ENCODE data around the gene PHACTR1.

Gene PHACTR1

GRCh38 chr6:13181393-13181792 lies 464.8 kb downstream of the PHACTR1 start:
- no peaks in the 10 kb centered on the region for H4K20me1 ChIP-seq (ENCODE audit: insufficient read depth, low read length)
- H3K4me3 ChIP-seq (ENCODE audit: low read depth, low read length, poor library complexity, severe bottlenecking): no peak overlapping the region
- H3K9me2 ChIP-seq (ENCODE audit: low read depth, low read length): no peaks in the 10 kb centered on the region
- TF ChIP-seq EZH2 (IDR thresholded peaks at IDR 0.05; ENCODE audit: borderline replicate concordance, low read length): no peak
- TF ChIP-seq, protein P1, sequence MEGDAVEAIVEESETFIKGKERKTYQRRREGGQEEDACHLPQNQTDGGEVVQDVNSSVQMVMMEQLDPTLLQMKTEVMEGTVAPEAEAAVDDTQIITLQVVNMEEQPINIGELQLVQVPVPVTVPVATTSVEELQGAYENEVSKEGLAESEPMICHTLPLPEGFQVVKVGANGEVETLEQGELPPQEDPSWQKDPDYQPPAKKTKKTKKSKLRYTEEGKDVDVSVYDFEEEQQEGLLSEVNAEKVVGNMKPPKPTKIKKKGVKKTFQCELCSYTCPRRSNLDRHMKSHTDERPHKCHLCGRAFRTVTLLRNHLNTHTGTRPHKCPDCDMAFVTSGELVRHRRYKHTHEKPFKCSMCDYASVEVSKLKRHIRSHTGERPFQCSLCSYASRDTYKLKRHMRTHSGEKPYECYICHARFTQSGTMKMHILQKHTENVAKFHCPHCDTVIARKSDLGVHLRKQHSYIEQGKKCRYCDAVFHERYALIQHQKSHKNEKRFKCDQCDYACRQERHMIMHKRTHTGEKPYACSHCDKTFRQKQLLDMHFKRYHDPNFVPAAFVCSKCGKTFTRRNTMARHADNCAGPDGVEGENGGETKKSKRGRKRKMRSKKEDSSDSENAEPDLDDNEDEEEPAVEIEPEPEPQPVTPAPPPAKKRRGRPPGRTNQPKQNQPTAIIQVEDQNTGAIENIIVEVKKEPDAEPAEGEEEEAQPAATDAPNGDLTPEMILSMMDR (IDR thresholded peaks at IDR 0.05; ENCODE audit: low read length): no peak
- no peak overlapping the region for H2AFZ ChIP-seq (ENCODE audit: low read length)
- no peaks in the 10 kb centered on the region for H3K36me3 ChIP-seq (ENCODE audit: insufficient read depth, low read length)
- H3K4me1 ChIP-seq (ENCODE audit: insufficient read depth, low read length, severe bottlenecking): no peaks in the 10 kb centered on the region
- no peak overlapping the region for H3K27ac ChIP-seq (ENCODE audit: low read depth, low read length, poor library complexity, severe bottlenecking)
- no peaks in the 10 kb centered on the region for H3F3A ChIP-seq (ENCODE audit: insufficient read depth, low read length)
- H3K9me3 ChIP-seq (ENCODE audit: low read length): no peaks in the 10 kb centered on the region
- H3K9ac ChIP-seq (ENCODE audit: low read length): no peak overlapping the region
- H3K27me3 ChIP-seq (ENCODE audit: insufficient read depth, low read length): peaks cover 5% of the 10 kb centered on the region; the same call in 1 of the 2 replicates
- no peak overlapping the region for H3K4me2 ChIP-seq (ENCODE audit: low read length)
- no peaks in the 10 kb centered on the region for H3K79me2 ChIP-seq (ENCODE audit: insufficient read depth, low read length)

GRCh38 chr6:13183415-13184088 lies 467.0 kb downstream of the PHACTR1 start:
- Histone ChIP-seq H3K27ac (ENCODE audit: low read depth, low read length, poor library complexity, severe bottlenecking) (no peak overlapping the region), H3K27me3 (ENCODE audit: insufficient read depth, low read length) (peaks cover 11% of the 10 kb centered on the region; the same call in 1 of the 2 replicates), H3K9me3 (ENCODE audit: low read length) (no peaks in the 10 kb centered on the region), H3K36me3 (ENCODE audit: insufficient read depth, low read length) (no peaks in the 10 kb centered on the region), H4K20me1 (ENCODE audit: insufficient read depth, low read length) (no peaks in the 10 kb centered on the region), H3K4me2 (ENCODE audit: low read length) (no peak overlapping the region), H3K9me2 (ENCODE audit: low read depth, low read length) (no peaks in the 10 kb centered on the region), H3K79me2 (ENCODE audit: insufficient read depth, low read length) (no peaks in the 10 kb centered on the region), H3K4me3 (ENCODE audit: low read depth, low read length, poor library complexity, severe bottlenecking) (no peak overlapping the region), H2AFZ (ENCODE audit: low read length) (no peak overlapping the region), H3F3A (ENCODE audit: insufficient read depth, low read length) (no peaks in the 10 kb centered on the region), H3K4me1 (ENCODE audit: insufficient read depth, low read length, severe bottlenecking) (no peaks in the 10 kb centered on the region), H3K9ac (ENCODE audit: low read length) (no peak overlapping the region)
- no peak for TF ChIP-seq EZH2 (IDR thresholded peaks at IDR 0.05; ENCODE audit: borderline replicate concordance, low read length)
- TF ChIP-seq, protein P1 (IDR thresholded peaks at IDR 0.05; ENCODE audit: low read length): no peak

DNA sequence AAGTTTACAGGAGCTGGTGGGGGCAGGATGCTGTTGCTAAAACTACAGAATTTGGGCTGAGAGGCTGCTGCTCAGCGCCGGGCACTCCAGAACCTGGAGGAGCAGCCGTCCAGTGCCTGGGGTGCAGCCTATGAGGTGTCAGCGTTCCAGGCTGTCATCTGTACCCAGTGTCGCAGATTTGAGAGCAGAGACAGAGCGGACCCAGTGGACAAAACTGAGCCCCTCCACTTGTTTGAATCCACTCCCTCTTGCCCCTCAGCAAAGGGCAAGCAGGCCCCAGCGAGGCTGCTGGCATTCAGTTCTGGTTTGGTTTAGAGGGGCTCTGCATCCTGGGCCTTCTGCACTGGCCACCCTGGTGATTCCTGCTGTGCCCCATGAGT lies 467.5 kb downstream of the PHACTR1 start:
- no peaks in the 10 kb centered on the region for H3K36me3 ChIP-seq (ENCODE audit: insufficient read depth, low read length)

More for the DNA sequence above, 467.5 kb downstream of the PHACTR1 start:
- Histone ChIP-seq H3K9ac (ENCODE audit: low read length) (no peak overlapping the region), H4K20me1 (ENCODE audit: insufficient read depth, low read length) (no peaks in the 10 kb centered on the region), H2AFZ (ENCODE audit: low read length) (no peak overlapping the region), H3K9me3 (ENCODE audit: low read length) (no peaks in the 10 kb centered on the region), H3K79me2 (ENCODE audit: insufficient read depth, low read length) (no peaks in the 10 kb centered on the region), H3F3A (ENCODE audit: insufficient read depth, low read length) (no peaks in the 10 kb centered on the region), H3K4me2 (ENCODE audit: low read length) (no peak overlapping the region), H3K4me1 (ENCODE audit: insufficient read depth, low read length, severe bottlenecking) (no peaks in the 10 kb centered on the region), H3K27ac (ENCODE audit: low read depth, low read length, poor library complexity, severe bottlenecking) (no peak overlapping the region), H3K9me2 (ENCODE audit: low read depth, low read length) (no peaks in the 10 kb centered on the region), H3K27me3 (ENCODE audit: insufficient read depth, low read length) (peaks cover 11% of the 10 kb centered on the region; the same call in 1 of the 2 replicates), H3K4me3 (ENCODE audit: low read depth, low read length, poor library complexity, severe bottlenecking) (no peak overlapping the region)
- TF ChIP-seq EZH2 (IDR thresholded peaks at IDR 0.05; ENCODE audit: borderline replicate concordance, low read length): no peak
- TF ChIP-seq, protein P1 (IDR thresholded peaks at IDR 0.05; ENCODE audit: low read length): no peak

Measured in OCI-LY1 (cell line).